Lower leg skin (tissue), 4 donors: ENCODE results near the gene MOB3A. TPM values are rescaled to one million over a fixed set of nuclear protein-coding genes. Genes with fewer than 3 reads are reported as not detected.

Experiments used
- DNase-seq, 2 donors: peaks; one replicate each; pipeline ENCODE4 v3.0.0-alpha.2; 2019; ENCODE audit warnings: low spot score in 2 of 2
- H3K4me3 ChIP-seq: fragments of 200-600 bp; sonication (generic); 2 replicates; pipeline ENCODE4 v1.5.1; 2017; ENCODE audit warnings: mild to moderate bottlenecking, low read depth; ENCODE audit not compliant: poor library complexity, severe bottlenecking
- POLR2A ChIP-seq, 2 donors: fragments of 450-650 bp; IDR thresholded peaks; one replicate each; pipeline ENCODE4 v1.6.1; 2016 to 2017; ENCODE audit warnings: antibody characterized with exemption in 2 of 2, mild to moderate bottlenecking in 1 of 2, moderate library complexity in 1 of 2
- WGBS, 2 donors: methylation state at CpG; one replicate each; pipeline ENCODE4 v1.1.5; 2018; 5-methylcytosine and 5-hydroxymethylcytosine counted together
- intact Hi-C: fragments of 100-400 bp; cut with DNase I; formaldehyde crosslinking; loops from one replicate; pipeline ENCODE4 v1.15.0; 2023; ENCODE audit warnings: low total_unique reads
- total RNA-seq, 4 donors: library from RNA; depleted of rRNA; stranded (reverse); fragments of >200 nt; gene quantifications; one replicate each; pipeline ENCODE4 v1.1.0, GENCODE V29; 2016
- TF ChIP-seq, protein P1 (sequence below), 3 donors: fragments of 450-650 bp; IDR thresholded peaks; one replicate each; pipeline ENCODE4 v1.5.1; 2016; ENCODE audit warnings: antibody characterized with exemption in 3 of 3, mild to moderate bottlenecking in 3 of 3, moderate library complexity in 2 of 3

Gene MOB3A
- total RNA-seq, 4 donors from 2014 or later: 26.4 to 46.0 (median 34.5) TPM

- WGBS, 2 donors: 64 to 74% methylated on average over 4 of the region's 4 CpGs
- intact Hi-C loops: no loop called here
- TF ChIP-seq POLR2A (IDR thresholded peaks at IDR 0.05): no peak
- TF ChIP-seq, protein P1, sequence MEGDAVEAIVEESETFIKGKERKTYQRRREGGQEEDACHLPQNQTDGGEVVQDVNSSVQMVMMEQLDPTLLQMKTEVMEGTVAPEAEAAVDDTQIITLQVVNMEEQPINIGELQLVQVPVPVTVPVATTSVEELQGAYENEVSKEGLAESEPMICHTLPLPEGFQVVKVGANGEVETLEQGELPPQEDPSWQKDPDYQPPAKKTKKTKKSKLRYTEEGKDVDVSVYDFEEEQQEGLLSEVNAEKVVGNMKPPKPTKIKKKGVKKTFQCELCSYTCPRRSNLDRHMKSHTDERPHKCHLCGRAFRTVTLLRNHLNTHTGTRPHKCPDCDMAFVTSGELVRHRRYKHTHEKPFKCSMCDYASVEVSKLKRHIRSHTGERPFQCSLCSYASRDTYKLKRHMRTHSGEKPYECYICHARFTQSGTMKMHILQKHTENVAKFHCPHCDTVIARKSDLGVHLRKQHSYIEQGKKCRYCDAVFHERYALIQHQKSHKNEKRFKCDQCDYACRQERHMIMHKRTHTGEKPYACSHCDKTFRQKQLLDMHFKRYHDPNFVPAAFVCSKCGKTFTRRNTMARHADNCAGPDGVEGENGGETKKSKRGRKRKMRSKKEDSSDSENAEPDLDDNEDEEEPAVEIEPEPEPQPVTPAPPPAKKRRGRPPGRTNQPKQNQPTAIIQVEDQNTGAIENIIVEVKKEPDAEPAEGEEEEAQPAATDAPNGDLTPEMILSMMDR (IDR thresholded peaks at IDR 0.05): no peak
- DNase-seq: no peak
- H3K4me3 ChIP-seq: no peak overlapping the region
These were observed 74.5 kb downstream of the MOB3A start for GRCh38 chr19:2021453-2022140.

Other genes with a start within 250 kb of the MOB3A start
- 10 to 100 TPM; 32.9 to 51.1 (median 41.2) TPM for gene REXO1, start 247.8 kb downstream of the MOB3A start, total RNA-seq
- gene KLF16, start 232.7 kb downstream of the MOB3A start, total RNA-seq: 10 to 100 TPM in 3 of 4 donors, 1 to 10 TPM in 1; 9.0 to 16.2 (median 13.5) TPM
- 100 to 1,000 TPM; 154 to 201 (median 186) TPM for gene ABHD17A, start 210.8 kb downstream of the MOB3A start, total RNA-seq
- 10 to 100 TPM; 20.1 to 27.3 (median 25.7) TPM for gene ADAT3, start 190.9 kb downstream of the MOB3A start, total RNA-seq
- 100 to 1,000 TPM; 108 to 119 (median 113) TPM for gene SCAMP4, start 190.9 kb downstream of the MOB3A start, total RNA-seq
- gene CSNK1G2, start 155.2 kb downstream of the MOB3A start, total RNA-seq: 10 to 100 TPM; 58.8 to 76.9 (median 63.1) TPM
- gene BTBD2, start 80.6 kb downstream of the MOB3A start, total RNA-seq: 10 to 100 TPM; 85.0 to 99.3 (median 94.9) TPM
- 100 to 1,000 TPM; 224 to 367 (median 251) TPM for gene MKNK2, start 45.1 kb downstream of the MOB3A start, total RNA-seq
- gene IZUMO4, start 589 bp upstream of the MOB3A start, total RNA-seq: 1 to 10 TPM in 3 of 4 donors, under 1 TPM in 1; 0.25 to 8.8 (median 4.3) TPM
- gene AP3D1, start 55.2 kb upstream of the MOB3A start, total RNA-seq: 10 to 100 TPM; 46.5 to 84.7 (median 71.8) TPM
- gene DOT1L, start 67.6 kb upstream of the MOB3A start, total RNA-seq: 10 to 100 TPM; 17.5 to 31.3 (median 20.7) TPM
- gene PLEKHJ1, start 140.0 kb upstream of the MOB3A start, total RNA-seq: 10 to 100 TPM; 52.2 to 80.5 (median 70.0) TPM
- gene SF3A2, start 140.5 kb upstream of the MOB3A start, total RNA-seq: 10 to 100 TPM; 35.6 to 85.6 (median 47.8) TPM
- 1 to 10 TPM in 3 of 4 donors, under 1 TPM in 1; 0.13 to 1.3 (median 1.2) TPM for gene AMH, start 153.0 kb upstream of the MOB3A start, total RNA-seq
- gene JSRP1, start 160.1 kb upstream of the MOB3A start, total RNA-seq: not detected
- gene PEAK3, start 185.8 kb upstream of the MOB3A start, total RNA-seq: under 1 TPM; 0.30 to 0.97 (median 0.76) TPM
- gene LINGO3, start 211.8 kb upstream of the MOB3A start, total RNA-seq: under 1 TPM in 1 of 4 donors, not detected in 3; 0.26 TPM
- gene LSM7, start 232.3 kb upstream of the MOB3A start, total RNA-seq: 100 to 1,000 TPM in 2 of 4 donors, 10 to 100 TPM in 2; 57.2 to 140 (median 94.9) TPM
- 10 to 100 TPM; 36.1 to 84.7 (median 51.0) TPM for gene SPPL2B, start 232.4 kb upstream of the MOB3A start, total RNA-seq